Large intestine (tissue), 3 donors: ENCODE data around the gene ELF1. TPM values are rescaled to one million over a fixed set of nuclear protein-coding genes. Genes with fewer than 3 reads are reported as not detected.
"Not testable (repeated sequence)": the region's sequence is repeated elsewhere in the genome, so short reads cannot be mapped to it uniquely, and the experiment has no call there.

ENCODE experiments used
- DNase-seq, 2 donors: peaks; one replicate each; pipeline versions ENCODE4 v3.0.0 to v3.0.0-alpha.2; 2013
- H3K27ac ChIP-seq: one replicate; pipeline ENCODE4 v1.5.1; 2013; ENCODE audit warnings: low read length
- H3K27me3 ChIP-seq: 2 replicates; pipeline ENCODE4 v1.6.1; 2013; ENCODE audit warnings: low read length; ENCODE audit not compliant: control insufficient read depth, insufficient read depth
- H3K36me3 ChIP-seq: 2 replicates; pipeline ENCODE4 v1.6.1; 2013; ENCODE audit warnings: low read length; ENCODE audit not compliant: control insufficient read depth, insufficient read depth
- H3K4me1 ChIP-seq: one replicate; pipeline ENCODE4 v1.6.1; 2013; ENCODE audit warnings: low read length; ENCODE audit not compliant: control insufficient read depth, insufficient read depth
- H3K4me3 ChIP-seq: one replicate; pipeline ENCODE4 v1.5.1; 2013; ENCODE audit warnings: low read length
- H3K9me3 ChIP-seq: one replicate; pipeline ENCODE4 v1.6.1; 2013; ENCODE audit warnings: mild to moderate bottlenecking, low read depth, low read length, moderate library complexity; ENCODE audit not compliant: control insufficient read depth
- WGBS: methylation state at CpG from one replicate; pipeline ENCODE4 v1.1.5; 2013; ENCODE audit warnings: low lambda C conversion rate; ENCODE audit not compliant: insufficient coverage; 5-methylcytosine and 5-hydroxymethylcytosine counted together
- polyA plus RNA-seq: library from polyadenylated mRNA; unstranded; fragments of 120-200 nt; gene quantifications from one replicate; pipeline ENCODE4 v1.2.1, GENCODE V29; 2013

ELF1 gene
- polyA plus RNA-seq, 1 donor = 87.2 TPM

GRCh38 chr13:40940841-40941240 lies 78.3 kb downstream of the ELF1 start:
- no CpG with 5 or more reads among the region's 6 CpGs for WGBS
- Histone ChIP-seq H3K36me3 (peaks cover 50% of the 10 kb centered on the region), H3K27ac (no peak overlapping the region), H3K4me1 (no peaks in the 10 kb centered on the region), H3K9me3 (no peaks in the 10 kb centered on the region), H3K27me3 (no peaks in the 10 kb centered on the region), H3K4me3 (no peak overlapping the region)
- DNase-seq = no peak

GRCh38 chr13:40933508-40934204 lies 85.5 kb downstream of the ELF1 start:
- no peaks in the 10 kb centered on the region for H3K9me3 ChIP-seq
- no peak overlapping the region for H3K27ac ChIP-seq
- no CpG with 5 or more reads among the region's 4 CpGs for WGBS
- H3K36me3 ChIP-seq = peaks cover 44% of the 10 kb centered on the region
- no peak for DNase-seq
- no peaks in the 10 kb centered on the region for H3K4me1 ChIP-seq
- H3K27me3 ChIP-seq = no peaks in the 10 kb centered on the region
- no peak overlapping the region for H3K4me3 ChIP-seq

GRCh38 chr13:40932252-40932651 lies 86.9 kb downstream of the ELF1 start:
- H3K36me3 ChIP-seq = peaks cover 39% of the 10 kb centered on the region

GRCh38 chr13:40931719-40932118 lies 87.4 kb downstream of the ELF1 start:
- H3K4me1 ChIP-seq = no peaks in the 10 kb centered on the region
- no CpG with 5 or more reads among the region's 1 CpG for WGBS
- H3K27me3 ChIP-seq = no peaks in the 10 kb centered on the region
- H3K9me3 ChIP-seq = peaks cover 3% of the 10 kb centered on the region
- no peak overlapping the region for H3K27ac ChIP-seq
- H3K4me3 ChIP-seq = no peak overlapping the region
- peaks cover 39% of the 10 kb centered on the region for H3K36me3 ChIP-seq
- no peak for DNase-seq

More at GRCh38 chr13:40932252-40932651, 86.9 kb downstream of the ELF1 start:
- Histone ChIP-seq H3K4me3 (no peak overlapping the region), H3K4me1 (no peaks in the 10 kb centered on the region), H3K27me3 (no peaks in the 10 kb centered on the region), H3K27ac (no peak overlapping the region), H3K9me3 (no peaks in the 10 kb centered on the region)
- WGBS = 80% methylated on average over 1 of the region's 2 CpGs
- DNase-seq = no peak

GRCh38 chr13:40929883-40930282 lies 89.2 kb downstream of the ELF1 start:
- peaks cover 35% of the 10 kb centered on the region for H3K36me3 ChIP-seq
- H3K4me1 ChIP-seq, H3K27me3 ChIP-seq, DNase-seq, H3K4me3 ChIP-seq, H3K9me3 ChIP-seq, H3K27ac ChIP-seq: not testable (repeated sequence)
- 100% methylated on average over 1 of the region's 3 CpGs for WGBS

- DNase-seq = no peak
- Histone ChIP-seq H3K4me3 (no peak overlapping the region), H3K9me3 (peaks cover 3% of the 10 kb centered on the region), H3K4me1 (no peaks in the 10 kb centered on the region), H3K27me3 (no peaks in the 10 kb centered on the region), H3K27ac (no peak overlapping the region), H3K36me3 (peaks cover 35% of the 10 kb centered on the region)
- WGBS = 100% methylated on average over 1 of the region's 3 CpGs
Measured at GRCh38 chr13:40928980-40929379, 90.1 kb downstream of the ELF1 start.

- peaks cover 28% of the 10 kb centered on the region for H3K36me3 ChIP-seq
- H3K4me1 ChIP-seq = no peaks in the 10 kb centered on the region
- DNase-seq = no peak
- H3K9me3 ChIP-seq = peaks cover 3% of the 10 kb centered on the region
- no CpG with 5 or more reads among the region's 9 CpGs for WGBS
- no peaks in the 10 kb centered on the region for H3K27me3 ChIP-seq
- H3K4me3 ChIP-seq = no peak overlapping the region
- H3K27ac ChIP-seq = no peak overlapping the region
Measured at GRCh38 chr13:40927929-40928328, 91.2 kb downstream of the ELF1 start.

- H3K27me3 ChIP-seq = no peaks in the 10 kb centered on the region
- no peaks in the 10 kb centered on the region for H3K4me1 ChIP-seq
- peaks cover 3% of the 10 kb centered on the region for H3K9me3 ChIP-seq
- peaks cover 3% of the 10 kb centered on the region for H3K36me3 ChIP-seq
- H3K4me3 ChIP-seq = no peak overlapping the region
- no peak for DNase-seq
- no peak overlapping the region for H3K27ac ChIP-seq
Measured at GRCh38 chr13:40923867-40924266, 95.2 kb downstream of the ELF1 start.

- peak overlapping the region; percentile 63 for H3K27ac ChIP-seq
- WGBS = no CpG with 5 or more reads among the region's 28 CpGs
- no peaks in the 10 kb centered on the region for H3K36me3 ChIP-seq
- peak overlapping the region; percentile 43 for H3K4me3 ChIP-seq
- DNase-seq = peak; percentile 59 to 83
- peaks cover 3% of the 10 kb centered on the region for H3K9me3 ChIP-seq
- no peaks in the 10 kb centered on the region for H3K27me3 ChIP-seq
- H3K4me1 ChIP-seq = no peaks in the 10 kb centered on the region
Measured at GRCh38 chr13:40922437-40923040, 96.6 kb downstream of the ELF1 start.

- H3K36me3 ChIP-seq = no peaks in the 10 kb centered on the region
- DNase-seq = peak in 1 of 2 donors; percentile 14
- H3K27me3 ChIP-seq = no peaks in the 10 kb centered on the region
- 10% methylated on average over 3 of the region's 5 CpGs for WGBS
- peak overlapping the region; percentile 75 for H3K4me3 ChIP-seq
- H3K27ac ChIP-seq = peak overlapping the region; percentile 88
- H3K9me3 ChIP-seq = no peaks in the 10 kb centered on the region
- H3K4me1 ChIP-seq = no peaks in the 10 kb centered on the region
Measured at GRCh38 chr13:40920826-40921225, 98.3 kb downstream of the ELF1 start.

GRCh38 chr13:40919901-40920300 lies 99.2 kb downstream of the ELF1 start:
- not testable (repeated sequence) for H3K4me3 ChIP-seq, H3K27ac ChIP-seq, H3K27me3 ChIP-seq, DNase-seq, H3K9me3 ChIP-seq, H3K36me3 ChIP-seq, H3K4me1 ChIP-seq
- no CpG with 5 or more reads among the region's 7 CpGs for WGBS
